Hepatocyte (in vitro differentiated cells): ENCODE data around the gene OPN1SW. TPM values are rescaled to one million over a fixed set of nuclear protein-coding genes. Genes with fewer than 3 reads are reported as not detected.

ENCODE experiments used
- DNase-seq: peaks from one replicate; pipeline ENCODE4 v3.0.0-alpha.2; 2016; ENCODE audit warnings: low spot score
- H2AFZ ChIP-seq: fragments of 200-600 bp; sonication (generic); 2 replicates; pipeline ENCODE4 v1.6.0; 2016; ENCODE audit warnings: antibody characterized with exemption, mild to moderate bottlenecking
- H3K27ac ChIP-seq: fragments of 200-600 bp; sonication (generic); 2 replicates; pipeline ENCODE4 v1.5.1; 2016; ENCODE audit warnings: mild to moderate bottlenecking
- H3K27me3 ChIP-seq: fragments of 200-600 bp; sonication (generic); 2 replicates; pipeline ENCODE4 v1.6.1; 2016
- H3K36me3 ChIP-seq: fragments of 200-600 bp; sonication (generic); replicated peaks from 2 replicates; pipeline ENCODE4 v1.5.1; 2016; ENCODE audit warnings: low read depth; ENCODE audit not compliant: insufficient read depth
- H3K4me1 ChIP-seq: fragments of 200-600 bp; sonication (generic); 2 replicates; pipeline ENCODE4 v1.5.1; 2016; ENCODE audit warnings: mild to moderate bottlenecking, moderate library complexity; ENCODE audit not compliant: insufficient read depth
- H3K4me2 ChIP-seq: fragments of 200-600 bp; sonication (generic); 2 replicates; pipeline ENCODE4 v1.6.0; 2016
- H3K4me3 ChIP-seq: fragments of 200-600 bp; sonication (generic); 2 replicates; pipeline ENCODE4 v1.5.1; 2016; ENCODE audit warnings: mild to moderate bottlenecking
- H3K79me2 ChIP-seq: fragments of 200-600 bp; sonication (generic); 2 replicates; pipeline ENCODE4 v1.6.0; 2017; ENCODE audit warnings: mild to moderate bottlenecking
- H3K9me2 ChIP-seq: fragments of 200-600 bp; sonication (generic); replicated peaks from 2 replicates; pipeline ENCODE4 v1.6.0; 2017; ENCODE audit warnings: mild to moderate bottlenecking; ENCODE audit not compliant: insufficient read depth
- H3K9me3 ChIP-seq: fragments of 200-600 bp; sonication (generic); 2 replicates; pipeline ENCODE4 v1.5.1; 2016; ENCODE audit warnings: low read depth, mild to moderate bottlenecking
- H4K20me1 ChIP-seq: fragments of 200-600 bp; sonication (generic); 2 replicates; pipeline ENCODE4 v1.6.0; 2016; ENCODE audit warnings: mild to moderate bottlenecking; ENCODE audit not compliant: insufficient read depth, poor library complexity, severe bottlenecking
- CTCF ChIP-seq: fragments of 200-600 bp; sonication (generic); IDR thresholded peaks from 2 replicates; pipeline ENCODE4 v1.5.1; 2016; ENCODE audit warnings: antibody characterized with exemption, mild to moderate bottlenecking; ENCODE audit not compliant: poor library complexity
- EZH2 ChIP-seq: fragments of 200-600 bp; sonication (generic); IDR thresholded peaks from 2 replicates; pipeline ENCODE4 v1.6.1; 2016; ENCODE audit warnings: antibody characterized with exemption, mild to moderate bottlenecking, borderline replicate concordance
- EZH2phosphoT487 ChIP-seq: fragments of 200-600 bp; sonication (generic); IDR thresholded peaks from one replicate; pipeline ENCODE4 v1.6.1; 2018; ENCODE audit warnings: antibody characterized with exemption, mild to moderate bottlenecking, low read depth, moderate library complexity; ENCODE audit not compliant: unreplicated experiment, severe bottlenecking
- WGBS: methylation state at CpG from one replicate; pipeline ENCODE4 v1.1.6; 2016; ENCODE audit warnings: low lambda C conversion rate; ENCODE audit errors: missing lambda C conversion rate; 5-methylcytosine and 5-hydroxymethylcytosine counted together
- polyA plus RNA-seq: library from polyadenylated mRNA; unstranded; fragments of >200 nt; fragmentation: Nextera tagmentation; extraction: Ambion mirVana; gene quantifications from 2 replicates; pipeline ENCODE4 v1.2.1, GENCODE V29; 2016
- total RNA-seq: library from RNA; depleted of rRNA; stranded (reverse); fragments of >200 nt; gene quantifications from 2 replicates; pipeline ENCODE4 v1.2.3, GENCODE V29; 2014

OPN1SW gene
- total RNA-seq (not detected in 2 replicates), polyA plus RNA-seq (0.80 TPM in 1 of 2 replicates, not detected in the other)

GRCh38 chr7:128775744-128776474, at the start of gene OPN1SW:
Gene OPN1SW (minus strand): TSS chr7:128775794. CDS start chr7:128775781, 13 bp downstream.
- Histone ChIP-seq H3K9me2 (no peaks in the 10 kb centered on the region), H3K36me3 (peaks cover 4% of the 10 kb centered on the region), H3K4me1 (no peaks in the 10 kb centered on the region), H3K79me2 (no peaks in the 10 kb centered on the region), H2AFZ (no peak within 1 kb of the TSS), H3K27me3 (no peaks in the 10 kb centered on the region), H3K4me3 (no peak within 1 kb of the TSS), H4K20me1 (peaks cover 2% of the 10 kb centered on the region), H3K4me2 (no peak within 1 kb of the TSS), H3K27ac (no peak within 1 kb of the TSS), H3K9me3 (peaks cover 3% of the 10 kb centered on the region)
- DNase-seq: no peak
- TF ChIP-seq EZH2phosphoT487 (no peak), EZH2 (no peak), CTCF (no peak)
- WGBS: over 99% methylated on average over 4 of the region's 4 CpGs

GRCh38 chr7:128821724-128822123, 46.1 kb upstream of the OPN1SW start:
- Histone ChIP-seq H3K4me1 (no peaks in the 10 kb centered on the region), H3K27me3 (no peaks in the 10 kb centered on the region), H4K20me1 (no peaks in the 10 kb centered on the region), H3K27ac (no peak overlapping the region), H3K79me2 (no peaks in the 10 kb centered on the region), H3K36me3 (no peaks in the 10 kb centered on the region), H3K4me2 (no peak overlapping the region), H3K9me2 (no peaks in the 10 kb centered on the region), H2AFZ (no peak overlapping the region), H3K9me3 (no peaks in the 10 kb centered on the region), H3K4me3 (no peak overlapping the region)
- 93% methylated on average over 4 of the region's 4 CpGs for WGBS
- TF ChIP-seq CTCF (no peak), EZH2 (no peak), EZH2phosphoT487 (no peak)
- no peak for DNase-seq

- TF ChIP-seq CTCF (no peak), EZH2 (no peak), EZH2phosphoT487 (no peak)
- no peak overlapping the region for H2AFZ ChIP-seq
- H3K4me1 ChIP-seq: no peaks in the 10 kb centered on the region
- H3K4me3 ChIP-seq: no peak overlapping the region
- no peaks in the 10 kb centered on the region for H4K20me1 ChIP-seq
- no peaks in the 10 kb centered on the region for H3K36me3 ChIP-seq
- no peaks in the 10 kb centered on the region for H3K9me2 ChIP-seq
- H3K79me2 ChIP-seq: no peaks in the 10 kb centered on the region
- H3K9me3 ChIP-seq: no peaks in the 10 kb centered on the region
- H3K4me2 ChIP-seq: no peak overlapping the region
- no peaks in the 10 kb centered on the region for H3K27me3 ChIP-seq
- WGBS: 85% methylated on average over 3 of the region's 3 CpGs
- DNase-seq: no peak
- H3K27ac ChIP-seq: no peak overlapping the region
Observed at GRCh38 chr7:128818694-128819093, 43.1 kb upstream of the OPN1SW start.
